ENCODE measurements around the gene COLEC12. TPM values are rescaled to one million over a fixed set of nuclear protein-coding genes. Genes with fewer than 3 reads are reported as not detected.
"Not testable (repeated sequence)": the region's sequence is repeated elsewhere in the genome, so short reads cannot be mapped to it uniquely, and the experiment has no call there.

Gene COLEC12
- total RNA-seq, 1 donor from 2014 or later = 11.6 TPM

DNA sequence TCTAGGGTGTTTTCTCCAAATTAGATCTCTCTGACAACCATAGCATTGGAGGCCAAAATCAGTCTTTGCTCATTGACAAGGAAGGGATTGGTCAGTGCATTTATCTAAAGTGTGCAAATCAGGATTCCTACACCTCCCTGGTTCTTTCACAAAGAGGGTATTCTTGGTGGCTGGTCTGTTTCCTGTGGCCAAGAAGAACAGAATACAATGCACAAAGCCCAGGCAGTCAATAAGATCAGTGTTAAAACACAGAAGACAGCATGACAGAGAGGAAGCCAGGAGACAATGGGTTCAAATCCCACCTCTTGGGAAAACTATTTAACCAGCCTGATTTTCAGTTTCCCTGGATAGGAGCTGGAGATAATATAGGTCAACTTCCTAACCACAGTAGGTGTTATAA is 186.6 kb downstream of the COLEC12 start:
- H3K4me3 ChIP-seq (ENCODE audit: insufficient read depth, low read depth, low read length) = no peak overlapping the region
- TF ChIP-seq, protein P1, sequence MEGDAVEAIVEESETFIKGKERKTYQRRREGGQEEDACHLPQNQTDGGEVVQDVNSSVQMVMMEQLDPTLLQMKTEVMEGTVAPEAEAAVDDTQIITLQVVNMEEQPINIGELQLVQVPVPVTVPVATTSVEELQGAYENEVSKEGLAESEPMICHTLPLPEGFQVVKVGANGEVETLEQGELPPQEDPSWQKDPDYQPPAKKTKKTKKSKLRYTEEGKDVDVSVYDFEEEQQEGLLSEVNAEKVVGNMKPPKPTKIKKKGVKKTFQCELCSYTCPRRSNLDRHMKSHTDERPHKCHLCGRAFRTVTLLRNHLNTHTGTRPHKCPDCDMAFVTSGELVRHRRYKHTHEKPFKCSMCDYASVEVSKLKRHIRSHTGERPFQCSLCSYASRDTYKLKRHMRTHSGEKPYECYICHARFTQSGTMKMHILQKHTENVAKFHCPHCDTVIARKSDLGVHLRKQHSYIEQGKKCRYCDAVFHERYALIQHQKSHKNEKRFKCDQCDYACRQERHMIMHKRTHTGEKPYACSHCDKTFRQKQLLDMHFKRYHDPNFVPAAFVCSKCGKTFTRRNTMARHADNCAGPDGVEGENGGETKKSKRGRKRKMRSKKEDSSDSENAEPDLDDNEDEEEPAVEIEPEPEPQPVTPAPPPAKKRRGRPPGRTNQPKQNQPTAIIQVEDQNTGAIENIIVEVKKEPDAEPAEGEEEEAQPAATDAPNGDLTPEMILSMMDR (IDR thresholded peaks at IDR 0.05; ENCODE audit: insufficient read depth, low read depth, low read length) = no peak
- TF ChIP-seq EZH2 (IDR thresholded peaks at IDR 0.05; ENCODE audit: insufficient read depth, low read length) = no peak
- no peak overlapping the region for H2AFZ ChIP-seq (ENCODE audit: low read depth, low read length)
- no peaks in the 10 kb centered on the region for H4K20me1 ChIP-seq (ENCODE audit: insufficient read depth, low read length)
- H3K4me3 Mint-ChIP-seq (ENCODE audit: unreplicated experiment) = no peak overlapping the region
- H3K27me3 ChIP-seq (ENCODE audit: insufficient read depth, low read length) = peaks cover 26% of the 10 kb centered on the region
- no peaks in the 10 kb centered on the region for H3K4me1 Mint-ChIP-seq (ENCODE audit: low read depth, unreplicated experiment)
- H3K27ac ChIP-seq (ENCODE audit: low read depth, low read length) = no peak overlapping the region
- H3K9ac ChIP-seq (ENCODE audit: low read length) = no peak overlapping the region
- H3K4me1 ChIP-seq (ENCODE audit: insufficient read depth, low read length) = no peaks in the 10 kb centered on the region
- no peaks in the 10 kb centered on the region for H3K36me3 ChIP-seq (ENCODE audit: insufficient read depth, low read length)
- H3K36me3 Mint-ChIP-seq (ENCODE audit: low read depth, unreplicated experiment) = peaks cover 3% of the 10 kb centered on the region
- peaks cover 20% of the 10 kb centered on the region for H3K27me3 Mint-ChIP-seq (ENCODE audit: low read depth, unreplicated experiment)
- no peak overlapping the region for H3K27ac Mint-ChIP-seq (ENCODE audit: unreplicated experiment)
- no peak overlapping the region for H3K4me2 ChIP-seq (ENCODE audit: low read length)
- DNase-seq (ENCODE audit: low read depth) (no peak), FAIRE-seq (no peak)
- no peaks in the 10 kb centered on the region for H3K79me2 ChIP-seq (ENCODE audit: insufficient read depth, low read length)
- H3K9me3 Mint-ChIP-seq (ENCODE audit: unreplicated experiment) = no peaks in the 10 kb centered on the region
- peaks cover 2% of the 10 kb centered on the region for H3K9me3 ChIP-seq (ENCODE audit: insufficient read depth, low read depth, low read length)

DNA sequence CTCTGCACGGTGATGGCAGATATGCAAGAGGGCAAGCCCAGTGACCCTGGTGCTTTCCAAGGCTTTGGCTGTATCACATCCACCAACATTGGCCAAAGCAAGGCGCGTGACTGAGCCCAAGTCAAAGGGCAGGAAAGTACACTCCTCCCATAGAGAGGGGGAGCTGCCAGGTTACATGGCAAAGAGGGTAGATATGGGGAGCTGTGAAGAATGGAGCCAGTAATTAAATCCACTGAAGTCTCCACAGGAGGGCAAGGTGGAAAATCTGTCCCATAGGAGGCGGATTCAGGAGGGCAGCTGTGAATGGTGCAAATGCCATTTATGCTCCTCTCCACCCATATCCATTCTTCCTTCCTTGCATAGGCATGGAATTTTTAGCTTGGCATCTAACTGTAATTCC is 188.1 kb downstream of the COLEC12 start:
- Histone ChIP-seq H4K20me1 (ENCODE audit: insufficient read depth, low read length) (no peaks in the 10 kb centered on the region), H3K4me2 (ENCODE audit: low read length) (no peak overlapping the region), H3K79me2 (ENCODE audit: insufficient read depth, low read length) (no peaks in the 10 kb centered on the region), H3K27me3 (ENCODE audit: insufficient read depth, low read length) (peaks cover 30% of the 10 kb centered on the region), H3K4me3 (ENCODE audit: insufficient read depth, low read depth, low read length) (no peak overlapping the region), H2AFZ (ENCODE audit: low read depth, low read length) (no peak overlapping the region), H3K27ac (ENCODE audit: low read depth, low read length) (no peak overlapping the region), H3K9me3 (ENCODE audit: insufficient read depth, low read depth, low read length) (peaks cover 2% of the 10 kb centered on the region), H3K36me3 (ENCODE audit: insufficient read depth, low read length) (no peaks in the 10 kb centered on the region), H3K4me1 (ENCODE audit: insufficient read depth, low read length) (no peaks in the 10 kb centered on the region), H3K9ac (ENCODE audit: low read length) (no peak overlapping the region)
- Mint-ChIP-seq H3K27ac (ENCODE audit: unreplicated experiment) (no peak overlapping the region), H3K9me3 (ENCODE audit: unreplicated experiment) (no peaks in the 10 kb centered on the region), H3K4me3 (ENCODE audit: unreplicated experiment) (no peak overlapping the region), H3K27me3 (ENCODE audit: low read depth, unreplicated experiment) (peaks cover 27% of the 10 kb centered on the region), H3K4me1 (ENCODE audit: low read depth, unreplicated experiment) (no peaks in the 10 kb centered on the region), H3K36me3 (ENCODE audit: low read depth, unreplicated experiment) (no peaks in the 10 kb centered on the region)
- FAIRE-seq = no peak
- DNase-seq (ENCODE audit: low read depth) = no peak
- no peak for TF ChIP-seq EZH2 (IDR thresholded peaks at IDR 0.05; ENCODE audit: insufficient read depth, low read length)

DNA sequence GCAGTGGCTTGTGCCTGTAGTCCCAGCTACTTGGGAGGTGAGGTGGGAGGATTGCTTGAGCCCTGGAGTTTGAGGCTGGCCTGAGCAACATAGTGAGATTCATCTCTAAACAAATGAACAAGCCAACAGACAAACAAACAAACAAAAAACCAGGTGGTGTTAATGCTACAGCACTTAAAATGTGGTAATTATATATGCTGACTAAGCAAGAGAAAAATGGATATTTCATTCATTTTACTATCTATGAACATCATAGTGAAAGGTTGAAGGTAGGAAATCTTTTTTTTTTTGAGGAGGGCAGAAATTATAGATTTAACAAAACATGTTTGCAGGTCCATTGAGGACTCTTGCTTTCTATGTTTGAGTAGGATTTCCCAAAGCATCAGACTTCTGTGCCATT is 190.5 kb downstream of the COLEC12 start:
- TF ChIP-seq, protein P1 (IDR thresholded peaks at IDR 0.05; ENCODE audit: insufficient read depth, low read depth, low read length) = no peak
- no peak for TF ChIP-seq EZH2 (IDR thresholded peaks at IDR 0.05; ENCODE audit: insufficient read depth, low read length)
- Histone ChIP-seq H3K79me2 (ENCODE audit: insufficient read depth, low read length) (no peaks in the 10 kb centered on the region), H3K4me1 (ENCODE audit: insufficient read depth, low read length) (no peaks in the 10 kb centered on the region), H3K27ac (ENCODE audit: low read depth, low read length) (no peak overlapping the region), H3K9ac (ENCODE audit: low read length) (no peak overlapping the region), H3K4me3 (ENCODE audit: insufficient read depth, low read depth, low read length) (no peak overlapping the region), H3K27me3 (ENCODE audit: insufficient read depth, low read length) (peaks cover 44% of the 10 kb centered on the region), H2AFZ (ENCODE audit: low read depth, low read length) (no peak overlapping the region), H3K4me2 (ENCODE audit: low read length) (no peak overlapping the region), H3K9me3 (ENCODE audit: insufficient read depth, low read depth, low read length) (peaks cover 2% of the 10 kb centered on the region), H4K20me1 (ENCODE audit: insufficient read depth, low read length) (no peaks in the 10 kb centered on the region), H3K36me3 (ENCODE audit: insufficient read depth, low read length) (no peaks in the 10 kb centered on the region)
- H3K4me1 Mint-ChIP-seq (ENCODE audit: low read depth, unreplicated experiment) = no peaks in the 10 kb centered on the region
- H3K9me3 Mint-ChIP-seq (ENCODE audit: unreplicated experiment) = no peaks in the 10 kb centered on the region
- DNase-seq (ENCODE audit: low read depth) (no peak), FAIRE-seq (no peak)
- peaks cover 37% of the 10 kb centered on the region for H3K27me3 Mint-ChIP-seq (ENCODE audit: low read depth, unreplicated experiment)
- no peak overlapping the region for H3K27ac Mint-ChIP-seq (ENCODE audit: unreplicated experiment)
- no peak overlapping the region for H3K4me3 Mint-ChIP-seq (ENCODE audit: unreplicated experiment)
- H3K36me3 Mint-ChIP-seq (ENCODE audit: low read depth, unreplicated experiment) = no peaks in the 10 kb centered on the region

DNA sequence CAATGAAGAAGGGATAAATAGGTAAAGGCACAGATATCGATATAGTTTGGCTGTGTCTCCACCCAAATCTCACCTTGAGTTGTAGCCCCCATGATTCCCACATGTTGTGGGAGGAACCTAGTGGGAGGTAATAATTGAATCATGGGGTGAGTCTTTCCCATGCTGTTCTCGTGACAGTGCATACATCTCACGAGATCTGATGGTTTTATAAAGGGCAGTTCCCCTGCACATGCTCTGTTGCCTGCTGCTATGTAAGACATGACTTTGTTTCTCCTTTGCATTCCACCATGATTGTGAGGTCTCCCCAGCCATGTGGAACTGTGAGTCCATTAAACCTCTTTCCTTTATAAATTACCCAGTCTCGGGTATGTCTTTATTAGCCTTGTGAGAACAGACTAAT is 192.4 kb downstream of the COLEC12 start:
- not testable (repeated sequence) for H2AFZ ChIP-seq (ENCODE audit: low read depth, low read length); H3K36me3 ChIP-seq (ENCODE audit: insufficient read depth, low read length); H3K9ac ChIP-seq (ENCODE audit: low read length); H3K4me1 ChIP-seq (ENCODE audit: insufficient read depth, low read length); H3K36me3 Mint-ChIP-seq (ENCODE audit: low read depth, unreplicated experiment); H4K20me1 ChIP-seq (ENCODE audit: insufficient read depth, low read length); H3K4me3 Mint-ChIP-seq (ENCODE audit: unreplicated experiment); H3K4me3 ChIP-seq (ENCODE audit: insufficient read depth, low read depth, low read length); H3K9me3 ChIP-seq (ENCODE audit: insufficient read depth, low read depth, low read length); H3K4me2 ChIP-seq (ENCODE audit: low read length); H3K9me3 Mint-ChIP-seq (ENCODE audit: unreplicated experiment); H3K27ac ChIP-seq (ENCODE audit: low read depth, low read length); DNase-seq (ENCODE audit: low read depth); H3K79me2 ChIP-seq (ENCODE audit: insufficient read depth, low read length); H3K4me1 Mint-ChIP-seq (ENCODE audit: low read depth, unreplicated experiment); H3K27ac Mint-ChIP-seq (ENCODE audit: unreplicated experiment); FAIRE-seq
- H3K27me3 Mint-ChIP-seq (ENCODE audit: low read depth, unreplicated experiment) = peaks cover 39% of the 10 kb centered on the region
- H3K27me3 ChIP-seq (ENCODE audit: insufficient read depth, low read length) = peaks cover 44% of the 10 kb centered on the region
